GM10248 (cell line): Measurements from ENCODE around the gene PRKCE.

ENCODE experiments used
- CTCF ChIA-PET: fragments of 300-600 bp; sonication (Branson Sonifier 250); formaldehyde crosslinking; extraction: SDS; loops from one replicate; lab custom pipeline; 2021; ENCODE audit warnings: antibody characterized with exemption; lab: Yijun Ruan, JAX
- POLR2A ChIA-PET: fragments of 350-650 bp; sonication (Branson Sonifier 250); formaldehyde crosslinking; extraction: SDS; loops from one replicate; lab custom pipeline; 2020; ENCODE audit warnings: antibody characterized with exemption; lab: Yijun Ruan, JAX
- DNase-seq: peaks from one replicate; pipeline ENCODE4 v3.0.0; 2012; ENCODE audit errors: extremely low spot score
- CTCF ChIP-seq: IDR thresholded peaks from 2 replicates; pipeline ENCODE4 v1.5.1; 2012; ENCODE audit warnings: mild to moderate bottlenecking, low read depth; ENCODE audit errors: extremely low read depth, missing control alignments, control extremely low read depth

Gene PRKCE

DNA sequence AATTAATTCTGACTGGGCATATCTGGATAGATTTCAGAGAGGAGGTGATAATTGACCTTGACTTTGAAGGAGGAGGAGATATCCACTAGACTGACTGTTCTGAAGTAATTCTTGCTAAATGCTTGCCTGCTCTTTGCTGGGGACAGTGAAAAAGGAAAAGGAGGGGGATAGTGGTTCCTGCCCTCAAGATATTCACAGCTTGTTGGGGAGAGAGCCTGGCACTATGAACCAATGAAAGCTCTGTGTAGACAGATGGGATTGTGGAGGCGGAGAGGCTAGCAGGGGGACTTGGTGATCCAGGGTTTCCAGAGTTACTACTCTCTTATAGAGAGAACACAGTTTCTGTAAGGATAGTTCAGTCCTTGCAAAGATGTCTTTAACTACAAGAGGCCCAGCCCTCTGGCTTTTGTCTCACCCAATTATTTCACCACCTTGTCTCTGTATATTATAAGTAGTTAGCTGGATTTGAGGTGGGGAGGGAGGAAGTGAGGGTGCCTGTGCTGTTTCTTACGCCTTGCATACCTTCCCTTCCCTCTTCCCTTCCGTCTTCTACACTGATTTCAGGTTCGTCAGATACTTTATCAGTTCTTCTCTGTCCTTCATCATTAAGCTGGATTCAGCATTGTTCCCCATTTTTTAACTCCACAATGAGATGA, 190.4 kb downstream of the PRKCE start:
- ChIA-PET CTCF (interaction anchor here (1.9 to 4.0 kb wide), 4 partner anchors 8 to 187 kb away, joined by 5 to 30 read pairs (median 9); no protein-coding TSS in a partner anchor), POLR2A (no interaction called here)
- TF ChIP-seq CTCF: no peak
- no peak for DNase-seq

DNA sequence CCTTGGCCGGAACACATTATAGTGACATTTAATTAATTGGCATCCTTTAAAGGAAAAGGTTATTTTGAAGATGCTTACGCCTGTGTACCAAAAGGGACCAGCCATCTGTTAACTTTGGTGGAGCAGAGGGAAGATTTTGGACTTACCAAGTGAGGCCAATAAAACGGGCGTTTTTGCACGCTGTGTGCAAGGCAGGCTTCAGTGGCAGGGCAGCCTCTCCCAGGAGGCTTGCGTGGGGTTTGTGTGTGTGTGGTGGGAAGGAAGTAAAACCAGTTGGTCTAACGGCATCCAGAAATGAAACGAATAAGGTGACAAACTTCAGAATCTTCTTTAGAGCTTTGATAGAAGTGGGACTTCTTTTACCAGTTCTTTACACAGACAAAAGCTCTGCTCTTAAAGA, 191.7 kb downstream of the PRKCE start:
- ChIA-PET CTCF (interaction anchor here (1.0 to 3.4 kb wide), 6 partner anchors 9 to 193 kb away, joined by 3 to 13 read pairs (median 4); no protein-coding TSS in a partner anchor), POLR2A (no interaction called here)
- DNase-seq: peak; percentile 36
- TF ChIP-seq CTCF: no peak

DNA sequence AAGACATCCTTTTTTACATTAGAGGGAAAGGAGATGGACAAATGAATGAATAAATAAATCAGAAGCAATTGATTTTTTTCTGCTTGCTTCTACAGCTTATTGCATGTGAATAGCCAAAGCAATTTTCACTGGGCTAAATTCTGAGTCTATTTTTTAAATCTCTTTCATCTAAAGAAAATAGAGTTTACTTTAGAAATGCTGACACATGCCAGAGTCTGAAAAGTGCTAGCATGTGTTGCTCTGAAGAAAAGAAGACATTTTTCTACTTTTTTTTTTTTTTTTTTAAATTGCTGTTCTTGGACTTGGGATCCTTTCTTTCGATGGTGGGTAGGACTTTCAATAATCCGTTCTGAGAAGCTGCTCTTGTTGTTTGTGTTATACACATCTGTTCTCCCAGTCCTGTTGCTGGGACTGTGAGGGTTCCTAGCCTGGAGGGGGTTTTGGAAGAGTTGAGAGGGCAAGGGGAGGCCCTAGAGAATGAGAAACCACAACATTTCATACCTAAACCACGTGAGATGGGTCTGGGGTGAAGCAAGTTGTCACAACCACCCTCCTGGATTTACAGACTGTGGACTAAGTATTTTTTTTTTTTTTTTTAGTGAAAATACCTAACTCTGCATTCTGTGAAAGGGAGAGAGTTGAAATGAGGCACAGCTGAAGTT, 193.5 kb downstream of the PRKCE start:
- no peak for DNase-seq
- TF ChIP-seq CTCF: no peak
- ChIA-PET POLR2A (interaction anchor here (0.7 kb wide), 1 partner anchor 160 kb away, joined by 5 read pairs; no protein-coding TSS in a partner anchor), CTCF (interaction anchor here (0.9 to 3.4 kb wide), 8 partner anchors 8 to 91 kb away, joined by 3 to 13 read pairs (median 4); no protein-coding TSS in a partner anchor)

DNA sequence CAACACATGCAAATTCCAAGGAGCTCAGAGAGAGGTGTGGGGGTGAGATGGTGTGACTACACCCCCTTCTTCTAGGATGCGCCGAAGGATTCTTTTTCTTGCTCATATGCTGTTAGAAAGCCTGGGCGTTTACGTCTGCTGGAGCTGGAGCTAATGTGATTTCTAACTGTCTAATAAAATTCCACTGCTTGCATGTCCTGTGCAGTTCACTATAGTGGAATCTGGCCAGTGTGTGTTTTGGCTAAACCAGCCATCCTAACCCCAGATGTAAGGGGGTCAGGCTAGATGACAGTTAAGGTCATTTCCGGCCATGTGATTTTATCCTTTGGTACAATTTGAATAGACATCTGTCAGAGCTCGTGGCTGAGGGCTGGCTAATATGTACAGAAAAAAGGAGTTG, 194.1 kb downstream of the PRKCE start:
- ChIA-PET POLR2A (no interaction called here), CTCF (interaction anchor here (0.8 to 3.4 kb wide), 5 partner anchors 8 to 66 kb away, joined by 3 to 13 read pairs (median 4); no protein-coding TSS in a partner anchor)
- no peak for DNase-seq
- no peak for TF ChIP-seq CTCF

GRCh38 chr2:45849491-45850283, 198.2 kb downstream of the PRKCE start:
- CTCF ChIA-PET: interaction anchor here (1.1 to 4.9 kb wide), 8 partner anchors 9 to 86 kb away, joined by 3 to 30 read pairs (median 5); no protein-coding TSS in a partner anchor
- DNase-seq: no peak
- TF ChIP-seq CTCF: no peak
- POLR2A ChIA-PET: interaction anchor here (0.5 kb wide), 1 partner anchor 19 kb away, joined by 6 read pairs; no protein-coding TSS in a partner anchor

DNA sequence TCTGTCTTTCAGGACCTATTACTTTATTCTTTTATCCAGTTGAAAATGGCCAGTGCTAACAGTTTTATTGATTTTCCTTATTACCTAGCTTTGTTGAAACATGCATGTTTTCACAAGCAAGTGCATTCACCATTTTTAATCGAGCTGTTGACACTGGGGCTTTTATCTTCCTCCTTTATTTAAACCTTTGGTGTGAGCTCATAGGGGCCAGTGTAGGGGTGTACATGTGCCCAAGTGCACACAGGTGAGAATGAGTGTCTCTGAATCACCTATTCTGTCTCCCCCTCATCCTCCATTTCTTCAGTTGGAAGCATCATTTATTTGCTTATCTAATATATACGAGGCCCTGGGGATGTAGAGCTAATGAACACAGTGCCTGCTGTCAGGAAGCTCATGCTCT, 199.1 kb downstream of the PRKCE start:
- no peak for DNase-seq
- ChIA-PET POLR2A (no interaction called here), CTCF (interaction anchor here (1.0 to 4.9 kb wide), 9 partner anchors 10 to 122 kb away, joined by 3 to 30 read pairs (median 4); no protein-coding TSS in a partner anchor)
- TF ChIP-seq CTCF: no peak
